ENCODE measurements around the gene GCH1.

Gene GCH1

DNA sequence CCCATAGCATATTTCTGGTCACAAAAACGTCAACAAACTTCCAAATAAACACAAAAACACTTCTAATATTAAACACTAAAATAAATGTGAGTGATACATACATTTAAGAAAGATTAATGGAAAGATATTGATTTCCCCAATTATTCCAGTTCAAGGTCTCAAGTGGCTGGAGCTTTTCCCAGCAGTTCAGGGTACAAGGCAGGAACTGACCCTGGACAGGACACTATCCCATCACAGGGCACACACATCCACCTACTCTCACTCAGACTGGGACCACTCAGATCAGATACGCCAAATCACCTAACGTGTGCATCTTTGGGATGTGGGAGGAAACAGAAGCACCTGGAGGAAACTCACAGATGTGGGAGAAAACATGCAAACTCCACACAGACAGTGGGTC, 50.4 kb downstream of the GCH1 start:
- TF ChIP-seq, protein P1, sequence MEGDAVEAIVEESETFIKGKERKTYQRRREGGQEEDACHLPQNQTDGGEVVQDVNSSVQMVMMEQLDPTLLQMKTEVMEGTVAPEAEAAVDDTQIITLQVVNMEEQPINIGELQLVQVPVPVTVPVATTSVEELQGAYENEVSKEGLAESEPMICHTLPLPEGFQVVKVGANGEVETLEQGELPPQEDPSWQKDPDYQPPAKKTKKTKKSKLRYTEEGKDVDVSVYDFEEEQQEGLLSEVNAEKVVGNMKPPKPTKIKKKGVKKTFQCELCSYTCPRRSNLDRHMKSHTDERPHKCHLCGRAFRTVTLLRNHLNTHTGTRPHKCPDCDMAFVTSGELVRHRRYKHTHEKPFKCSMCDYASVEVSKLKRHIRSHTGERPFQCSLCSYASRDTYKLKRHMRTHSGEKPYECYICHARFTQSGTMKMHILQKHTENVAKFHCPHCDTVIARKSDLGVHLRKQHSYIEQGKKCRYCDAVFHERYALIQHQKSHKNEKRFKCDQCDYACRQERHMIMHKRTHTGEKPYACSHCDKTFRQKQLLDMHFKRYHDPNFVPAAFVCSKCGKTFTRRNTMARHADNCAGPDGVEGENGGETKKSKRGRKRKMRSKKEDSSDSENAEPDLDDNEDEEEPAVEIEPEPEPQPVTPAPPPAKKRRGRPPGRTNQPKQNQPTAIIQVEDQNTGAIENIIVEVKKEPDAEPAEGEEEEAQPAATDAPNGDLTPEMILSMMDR (IDR thresholded peaks at IDR 0.05; ENCODE audit: low read depth, low read length): no peak
- no peak overlapping the region for H3K4me3 ChIP-seq (ENCODE audit: low read depth, low read length)
- DNase-seq (ENCODE audit: low read depth, low spot score): no peak
- in situ Hi-C loops (cut with HindIII; ENCODE audit: low sequenced_read_pairs): no loop called here

DNA sequence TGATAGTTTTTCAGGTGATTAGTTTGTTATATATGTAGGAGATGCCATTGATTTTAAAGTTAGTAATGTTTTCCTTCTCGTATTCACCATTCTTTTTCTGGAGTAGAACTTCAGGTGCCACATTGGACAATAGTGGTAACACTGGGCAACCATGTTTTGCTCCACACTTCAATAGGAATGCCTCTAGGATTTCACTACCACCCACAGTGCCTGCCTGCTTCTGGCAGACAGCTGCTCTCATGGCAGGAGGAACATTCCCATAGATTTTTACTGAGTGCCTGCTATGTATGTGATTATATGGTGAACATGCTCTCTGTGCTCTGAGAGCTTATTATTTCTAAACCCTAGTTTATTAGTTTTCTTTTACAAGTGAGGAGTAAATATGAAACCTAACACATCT, 53.7 kb downstream of the GCH1 start:
- in situ Hi-C loops (cut with HindIII; ENCODE audit: low sequenced_read_pairs): no loop called here
- TF ChIP-seq, protein P1 (IDR thresholded peaks at IDR 0.05; ENCODE audit: low read depth, low read length): no peak
- DNase-seq (ENCODE audit: low read depth, low spot score): no peak
- no peak overlapping the region for H3K4me3 ChIP-seq (ENCODE audit: low read depth, low read length)

DNA sequence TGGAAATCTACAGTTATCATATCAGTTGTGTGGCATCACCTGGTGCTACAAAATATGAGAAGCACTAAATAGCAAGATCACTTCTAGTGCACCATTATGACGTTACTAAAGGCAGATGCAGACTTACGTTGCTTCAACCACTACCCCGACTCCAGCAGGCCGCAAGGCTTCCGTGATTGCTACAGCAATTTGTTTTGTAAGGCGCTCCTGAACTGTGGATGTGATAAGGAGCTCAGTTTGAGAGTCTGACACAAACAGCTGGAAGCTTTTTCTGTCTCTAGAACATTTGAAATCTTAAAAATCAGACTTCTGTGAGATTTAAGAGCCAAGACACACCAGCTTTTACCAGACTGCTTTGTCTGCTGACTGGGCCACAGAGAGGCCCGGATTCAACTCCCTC, 57.0 kb downstream of the GCH1 start:
- in situ Hi-C loops (cut with HindIII; ENCODE audit: low sequenced_read_pairs): no loop called here
- H3K4me3 ChIP-seq (ENCODE audit: low read depth, low read length): no peak overlapping the region
- DNase-seq (ENCODE audit: low read depth, low spot score): no peak
- TF ChIP-seq, protein P1 (IDR thresholded peaks at IDR 0.05; ENCODE audit: low read depth, low read length): no peak

DNA sequence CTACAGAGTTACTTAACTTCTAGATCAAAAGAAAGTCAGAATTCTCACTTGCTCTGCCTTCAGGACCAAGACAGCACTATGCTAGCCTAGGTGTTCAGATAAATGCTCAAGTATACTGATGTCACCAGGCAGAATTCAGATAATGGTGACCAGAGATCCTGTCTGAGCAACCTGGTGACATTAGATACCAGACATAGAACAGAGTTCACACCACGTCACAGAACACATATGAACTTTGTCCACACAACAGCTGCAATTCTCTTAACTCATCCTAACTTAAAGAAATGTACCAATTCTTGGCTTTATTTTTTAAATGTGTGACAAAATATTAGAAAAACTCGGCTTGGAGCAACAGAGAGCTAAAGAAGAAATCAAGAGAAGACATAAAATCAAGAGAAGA, 58.1 kb downstream of the GCH1 start:
- H3K4me3 ChIP-seq (ENCODE audit: low read depth, low read length): no peak overlapping the region
- TF ChIP-seq, protein P1 (IDR thresholded peaks at IDR 0.05; ENCODE audit: low read depth, low read length): no peak
- no peak for DNase-seq (ENCODE audit: low read depth, low spot score)
- in situ Hi-C loops (cut with HindIII; ENCODE audit: low sequenced_read_pairs): no loop called here

DNA sequence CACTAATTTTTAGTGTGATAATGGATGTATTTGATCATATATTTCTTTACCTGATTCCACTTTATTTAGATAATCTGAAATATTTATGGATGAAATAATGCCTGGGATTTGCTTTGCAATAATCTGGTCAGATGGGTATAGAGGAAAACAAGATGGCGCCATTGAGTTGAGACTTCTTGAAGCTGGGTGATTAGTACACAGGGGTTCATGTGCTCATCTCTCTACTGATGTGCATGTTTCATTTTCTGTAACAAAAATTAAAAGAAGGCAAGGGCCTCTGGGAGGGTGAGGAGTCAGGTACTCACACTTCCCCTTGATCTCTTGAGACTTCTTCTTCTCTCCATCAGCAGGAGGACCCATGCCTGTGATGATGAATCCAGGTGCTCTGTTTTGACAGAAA, 61.8 kb downstream of the GCH1 start:
- DNase-seq (ENCODE audit: low read depth, low spot score): no peak
- in situ Hi-C loops (cut with HindIII; ENCODE audit: low sequenced_read_pairs): no loop called here
- TF ChIP-seq, protein P1 (IDR thresholded peaks at IDR 0.05; ENCODE audit: low read depth, low read length): no peak
- H3K4me3 ChIP-seq (ENCODE audit: low read depth, low read length): no peak overlapping the region

- DNase-seq (ENCODE audit: low read depth, low spot score): no peak
- TF ChIP-seq, protein P1 (IDR thresholded peaks at IDR 0.05; ENCODE audit: low read depth, low read length): no peak
- no peak overlapping the region for H3K4me3 ChIP-seq (ENCODE audit: low read depth, low read length)
- in situ Hi-C loops (cut with HindIII; ENCODE audit: low sequenced_read_pairs): no loop called here
Observed at GRCh38 chr14:54840336-54840735, 62.3 kb downstream of the GCH1 start.

DNA sequence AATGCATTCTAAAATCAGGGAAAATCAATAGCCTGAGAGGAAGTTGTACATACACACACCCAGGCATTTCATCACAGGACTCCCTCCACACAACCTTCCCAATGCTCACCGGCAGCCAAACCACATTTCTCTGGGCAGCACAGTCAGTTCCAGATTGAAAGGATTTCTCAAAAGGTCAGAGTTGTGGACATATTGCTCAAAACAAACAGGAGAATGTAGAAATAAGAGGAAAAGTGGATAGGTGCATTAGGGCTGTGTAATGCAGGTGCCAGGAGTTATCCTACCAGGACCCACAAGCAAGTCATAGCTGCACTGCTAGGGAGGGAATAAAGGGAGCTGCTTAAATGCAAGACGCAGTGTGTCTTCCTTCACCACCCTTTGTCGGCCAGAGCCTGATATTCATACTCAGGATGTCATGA, 62.9 kb downstream of the GCH1 start:
- no peak overlapping the region for H3K4me3 ChIP-seq (ENCODE audit: low read depth, low read length)

More for the DNA sequence above, 62.9 kb downstream of the GCH1 start:
- DNase-seq (ENCODE audit: low read depth, low spot score): peak; percentile 28
- in situ Hi-C loops (cut with HindIII; ENCODE audit: low sequenced_read_pairs): no loop called here
- TF ChIP-seq, protein P1 (IDR thresholded peaks at IDR 0.05; ENCODE audit: low read depth, low read length): no peak

Data from astrocyte of the spinal cord (primary cell).